Hepatocyte (in vitro differentiated cells): ENCODE data around the gene PHF20.

Source experiments
- CTCF ChIP-seq: fragments of 200-600 bp; sonication (generic); IDR thresholded peaks from 2 replicates; pipeline ENCODE4 v1.5.1; 2016; ENCODE audit warnings: antibody characterized with exemption, mild to moderate bottlenecking; ENCODE audit not compliant: poor library complexity
- EZH2phosphoT487 ChIP-seq: fragments of 200-600 bp; sonication (generic); IDR thresholded peaks from one replicate; pipeline ENCODE4 v1.6.1; 2018; ENCODE audit warnings: antibody characterized with exemption, mild to moderate bottlenecking, low read depth, moderate library complexity; ENCODE audit not compliant: unreplicated experiment, severe bottlenecking

GRCh38 chr20:35840421-35840820 lies 68.6 kb downstream of the PHF20 start:
- TF ChIP-seq CTCF (no peak), EZH2phosphoT487 (no peak)
